Stimulated activated CD4-positive, alpha-beta T cell treated with anti-CD3 and anti-CD28 coated beads, Interleukin-15, amount 100 ng/mL, for 1 hour (primary cell): ENCODE measurements around the gene NDOR1.

Experiments used
- DNase-seq, 2 donors: peaks; one replicate each; pipeline ENCODE4 v3.0.0-alpha.2; 2020; ENCODE audit warnings: low read depth in 1 of 2, low spot score in 1 of 2

Gene NDOR1

DNA sequence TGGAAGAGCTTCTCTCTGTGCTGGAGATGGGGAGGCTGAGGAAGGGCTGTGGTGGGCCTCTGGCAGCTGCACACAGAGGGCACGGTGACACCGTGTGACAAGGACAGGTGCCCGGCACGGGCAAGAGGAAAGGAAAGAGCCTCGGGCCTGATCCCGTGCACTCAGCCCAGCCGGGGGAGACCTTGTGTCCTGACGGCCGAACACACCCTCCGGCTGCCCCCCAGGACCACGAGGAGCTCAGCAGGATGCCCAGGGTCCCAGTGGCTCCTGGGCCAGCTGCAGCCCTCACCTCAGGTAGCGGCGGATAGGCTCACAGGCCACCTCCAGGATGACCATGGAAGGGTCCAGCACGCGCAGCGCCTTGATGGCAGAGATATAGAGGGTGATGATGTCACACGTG is 22.7 kb upstream of the NDOR1 start:
- DNase-seq = no peak

DNA sequence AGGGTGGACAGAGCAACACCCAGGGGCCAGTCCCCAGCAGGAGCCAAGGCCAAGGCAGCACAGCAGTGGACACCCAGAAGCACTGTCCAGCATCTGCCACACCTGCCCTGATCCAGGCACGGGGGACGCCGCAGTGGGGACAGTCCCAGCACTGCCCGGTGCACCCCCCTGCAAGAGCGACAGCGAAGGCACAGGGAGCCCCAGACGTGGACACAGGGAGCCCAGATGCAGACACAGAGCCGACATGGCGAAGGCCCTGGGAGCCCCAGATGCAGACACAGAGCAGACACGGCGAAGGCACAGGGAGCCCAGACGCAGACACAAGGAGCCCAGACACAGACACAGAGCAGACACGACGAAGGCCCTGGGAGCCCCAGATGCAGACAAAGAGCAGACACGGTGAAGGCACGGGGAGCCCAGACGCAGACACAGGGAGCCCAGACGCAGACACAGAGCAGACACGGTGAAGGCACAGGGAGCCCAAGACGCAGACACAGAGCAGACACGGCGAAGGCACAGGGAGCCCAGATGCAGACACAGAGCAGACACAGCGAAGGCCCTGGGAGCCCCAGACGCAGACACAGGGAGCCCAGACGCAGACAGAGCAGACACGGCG is 21.4 kb upstream of the NDOR1 start:
- no peak for DNase-seq

DNA sequence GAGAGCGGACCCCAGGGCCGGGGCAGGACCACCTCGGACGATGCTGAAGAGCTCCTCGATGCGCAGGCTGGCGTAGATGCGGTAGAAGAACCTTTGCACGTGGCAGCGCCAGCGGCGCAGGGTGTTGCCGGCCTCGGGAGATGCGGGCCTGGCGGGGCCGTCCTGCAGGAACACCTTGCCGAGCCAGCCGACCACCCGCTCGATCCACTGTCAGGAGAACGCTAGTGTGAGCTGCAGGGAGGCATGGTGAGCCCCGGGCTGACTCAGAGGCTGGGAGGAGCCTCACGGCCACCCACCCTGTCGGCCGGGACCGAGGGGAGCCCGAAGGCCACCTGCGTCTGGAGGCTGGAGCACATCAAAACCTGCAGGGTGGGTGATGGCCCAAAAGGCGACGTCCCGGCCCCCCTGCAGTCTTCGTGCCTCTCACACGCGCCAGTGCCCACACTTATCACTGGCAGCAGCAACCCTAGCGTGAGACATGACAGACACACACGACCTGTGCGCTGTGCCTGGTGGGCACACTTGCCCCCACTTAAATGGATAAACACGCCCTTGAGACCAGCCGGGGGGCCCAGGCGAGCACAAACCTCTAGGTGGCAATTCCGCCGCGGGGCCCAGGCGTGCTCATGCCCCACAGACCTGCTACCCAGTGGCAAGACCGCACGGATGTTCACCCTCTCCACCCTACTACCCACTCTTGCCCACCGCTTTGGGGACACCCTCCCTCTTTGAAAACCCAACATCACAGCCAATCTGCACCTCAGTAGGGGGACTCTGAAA is 20.4 kb upstream of the NDOR1 start:
- no peak for DNase-seq

DNA sequence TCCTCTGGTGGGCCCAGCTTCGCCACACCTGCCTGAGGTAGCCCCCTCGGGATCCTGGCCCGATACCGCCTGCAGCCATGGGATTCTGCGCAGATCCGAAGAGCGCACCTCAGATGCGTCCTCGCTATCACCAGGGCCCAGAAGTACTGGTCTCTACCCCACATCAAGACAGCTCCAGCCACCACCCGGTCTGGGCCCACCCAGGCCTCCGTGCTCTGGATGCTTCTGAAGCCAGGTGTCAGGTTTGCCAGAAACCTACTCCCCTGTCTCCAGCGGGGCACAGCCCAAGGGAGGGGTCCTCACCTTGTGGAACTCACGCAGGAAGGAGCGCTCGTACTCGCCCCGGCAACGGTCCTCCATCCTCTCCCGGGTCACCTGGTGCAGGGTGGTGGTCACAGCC is 19.6 kb upstream of the NDOR1 start:
- no peak for DNase-seq

DNA sequence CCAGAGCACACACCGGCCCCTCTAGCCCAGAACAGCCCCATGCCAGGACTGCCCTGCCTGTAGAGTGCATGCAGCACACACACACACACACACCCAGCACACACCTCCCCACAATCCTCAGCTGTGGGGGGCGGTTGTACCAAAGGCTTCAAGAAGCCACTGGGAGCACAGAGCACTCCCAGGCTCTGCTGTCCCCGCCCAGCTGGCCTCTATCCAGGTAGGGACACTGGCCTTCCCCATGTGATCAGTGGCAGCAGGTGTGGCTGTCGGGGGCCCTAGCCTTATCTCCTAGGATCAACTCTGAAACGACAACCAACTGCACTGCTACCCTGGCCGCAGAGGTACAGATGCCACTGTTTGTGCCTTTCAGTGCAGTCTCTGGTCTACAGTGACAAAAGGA is 19.1 kb upstream of the NDOR1 start:
- DNase-seq = no peak

DNA sequence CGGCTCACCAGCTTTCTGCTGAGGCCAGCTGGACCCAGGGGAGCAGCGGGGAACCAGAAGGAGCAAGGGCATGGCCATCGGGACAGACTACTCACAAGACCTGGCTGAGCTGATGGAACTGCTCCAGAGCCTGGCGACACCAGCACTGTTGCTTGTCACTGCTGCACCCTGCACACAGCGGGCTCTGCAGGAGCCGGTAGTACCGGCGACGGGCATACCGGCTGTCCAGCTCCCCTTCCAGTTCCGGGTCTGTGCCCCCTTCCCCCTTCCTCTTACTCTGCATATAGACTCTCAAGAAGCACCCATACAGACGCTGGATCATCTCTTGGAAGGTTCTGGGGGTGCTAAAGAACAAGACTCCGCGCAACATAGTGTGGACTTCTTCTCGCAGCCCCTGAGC is 18.1 kb upstream of the NDOR1 start:
- DNase-seq = no peak

DNA sequence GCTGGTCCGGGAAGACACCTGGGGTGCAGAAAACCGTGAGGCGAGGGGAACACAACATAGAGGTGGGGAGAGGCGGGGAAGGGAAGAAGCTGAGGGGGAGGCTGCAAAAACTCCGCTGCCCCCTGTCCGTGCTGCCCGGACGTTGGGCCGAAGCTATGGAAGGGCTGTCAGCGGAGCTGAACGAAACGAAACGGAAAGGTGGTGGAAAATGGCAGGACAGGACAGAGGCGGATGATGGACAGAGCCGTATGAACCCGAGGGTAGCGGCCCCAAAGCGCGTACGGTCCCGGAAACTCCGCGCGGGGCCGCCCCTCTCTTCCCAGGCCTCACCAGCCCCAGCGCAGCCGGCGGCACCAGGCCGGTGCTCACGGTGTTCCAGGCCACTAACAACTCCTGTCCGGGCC is 17.4 kb upstream of the NDOR1 start:
- no peak for DNase-seq

DNA sequence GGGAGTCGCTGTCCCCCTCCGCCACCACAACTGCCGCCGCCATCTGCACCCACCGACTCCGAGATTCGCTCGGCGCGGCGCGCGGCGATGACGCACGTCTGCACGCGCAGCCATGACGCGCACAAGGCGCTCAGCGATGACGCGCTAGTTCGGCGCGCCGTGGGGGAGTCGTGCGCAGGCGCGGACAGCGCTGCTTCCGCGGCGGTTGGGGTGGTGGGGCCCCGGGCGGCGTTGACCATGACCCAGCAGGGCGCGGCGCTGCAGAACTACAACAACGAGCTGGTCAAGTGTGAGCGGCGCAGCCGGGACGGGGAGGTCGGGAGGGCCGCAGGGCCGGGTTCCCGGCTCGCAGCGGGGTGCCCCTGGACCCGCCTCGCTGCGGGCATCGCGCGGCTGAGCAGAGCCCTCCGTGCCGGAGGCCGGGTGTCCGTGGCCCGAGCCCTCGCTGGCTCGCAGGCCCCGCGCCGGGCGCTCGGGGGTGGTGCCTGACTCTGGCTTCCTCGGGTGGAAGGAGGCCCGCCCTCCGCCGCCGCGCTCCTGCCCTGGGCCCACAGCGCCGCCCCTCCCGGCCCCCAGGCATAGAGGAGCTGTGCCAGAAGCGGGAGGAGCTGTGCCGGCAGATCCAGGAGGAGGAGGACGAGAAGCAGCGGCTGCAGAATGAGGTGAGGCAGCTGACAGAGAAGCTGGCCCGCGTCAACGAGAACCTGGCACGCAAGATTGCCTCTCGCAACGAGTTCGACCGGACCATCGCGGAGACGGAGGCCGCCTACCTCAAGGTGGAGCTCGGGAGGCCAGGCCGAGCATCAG is 16.8 kb upstream of the NDOR1 start, which contains the start of the genes ANAPC2 and SSNA1:
Gene ANAPC2 (minus strand): TSS at position 71 of the 807 bp plus-strand sequence. CDS start 28 bp downstream, at position 43.
Gene SSNA1 (plus strand): TSS at position 187 of the 807 bp plus-strand sequence. CDS start 51 bp downstream, at position 238.
- DNase-seq = peak; percentile 86 to 93

DNA sequence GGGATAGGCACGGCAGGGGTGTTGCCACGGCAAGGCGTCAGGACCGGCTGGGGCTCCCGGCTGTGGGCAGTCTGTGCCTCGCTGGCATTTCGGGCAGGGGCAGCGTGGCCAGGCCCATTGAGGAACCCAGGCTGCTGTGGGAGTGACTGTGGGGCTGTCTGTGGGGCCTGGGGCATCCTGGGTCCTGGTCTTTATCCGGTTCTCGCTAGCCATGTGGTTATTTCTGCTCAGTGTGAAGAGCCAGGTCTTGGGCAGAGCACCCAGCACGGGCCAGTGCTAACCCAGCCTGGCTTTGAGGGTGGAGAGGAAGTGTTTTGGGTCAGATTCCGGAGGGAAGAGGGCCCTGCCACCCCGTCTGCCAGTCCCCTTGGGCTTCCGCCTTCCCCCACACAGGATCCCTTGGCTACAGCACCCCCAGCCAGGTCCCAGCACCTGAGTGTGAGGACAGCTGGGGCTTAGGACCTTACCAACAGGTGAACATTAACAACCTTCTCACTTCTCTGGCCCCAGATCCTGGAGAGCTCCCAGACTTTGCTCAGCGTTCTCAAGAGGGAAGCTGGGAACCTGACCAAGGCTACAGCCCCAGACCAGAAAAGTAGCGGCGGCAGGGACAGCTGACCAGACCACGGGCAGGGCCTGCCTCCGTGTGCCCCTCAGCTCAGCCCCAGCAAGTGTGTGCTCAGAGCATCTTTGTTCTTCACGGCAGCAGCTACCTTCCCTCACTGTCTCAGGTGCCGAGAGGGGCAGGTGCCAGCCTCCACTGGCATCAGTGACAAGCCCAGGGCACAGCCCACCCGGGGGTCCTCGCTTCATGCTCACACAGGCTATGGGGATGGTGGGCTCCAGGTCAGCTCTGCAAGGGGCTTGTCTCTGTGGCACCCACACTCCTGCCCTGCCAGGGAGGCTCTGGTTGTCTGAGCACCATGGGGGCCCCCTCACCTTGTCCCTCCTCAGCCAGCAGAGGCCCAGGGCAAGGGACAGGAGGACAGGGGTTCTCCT is 15.9 kb upstream of the NDOR1 start:
- DNase-seq = no peak

DNA sequence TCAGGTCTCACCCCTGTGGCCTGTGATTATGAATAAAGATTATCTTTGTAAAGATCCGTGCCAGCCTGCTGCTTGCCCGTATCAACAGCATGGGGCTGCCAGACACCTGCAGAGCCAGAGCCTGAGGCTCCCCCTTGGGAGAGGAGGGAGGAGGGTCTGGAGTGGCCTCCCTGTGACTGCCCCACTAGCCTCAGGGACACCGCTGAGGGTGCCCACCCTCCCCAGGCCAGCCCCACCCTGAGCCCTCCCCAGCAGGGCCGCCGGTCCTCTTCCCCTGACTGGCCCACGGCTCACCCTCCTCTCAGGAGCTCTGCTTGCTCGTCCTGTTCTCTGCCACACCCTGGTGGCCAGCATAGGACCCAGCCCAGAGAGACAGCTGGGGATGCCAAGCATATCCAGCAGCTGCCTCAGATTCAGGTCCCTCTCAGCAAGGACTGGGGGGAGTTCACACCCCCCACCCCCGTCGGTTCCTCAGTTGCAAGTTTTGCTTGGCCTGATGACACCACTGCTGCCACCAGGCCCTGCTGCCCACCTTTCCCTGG is 15.1 kb upstream of the NDOR1 start:
- DNase-seq = no peak

DNA sequence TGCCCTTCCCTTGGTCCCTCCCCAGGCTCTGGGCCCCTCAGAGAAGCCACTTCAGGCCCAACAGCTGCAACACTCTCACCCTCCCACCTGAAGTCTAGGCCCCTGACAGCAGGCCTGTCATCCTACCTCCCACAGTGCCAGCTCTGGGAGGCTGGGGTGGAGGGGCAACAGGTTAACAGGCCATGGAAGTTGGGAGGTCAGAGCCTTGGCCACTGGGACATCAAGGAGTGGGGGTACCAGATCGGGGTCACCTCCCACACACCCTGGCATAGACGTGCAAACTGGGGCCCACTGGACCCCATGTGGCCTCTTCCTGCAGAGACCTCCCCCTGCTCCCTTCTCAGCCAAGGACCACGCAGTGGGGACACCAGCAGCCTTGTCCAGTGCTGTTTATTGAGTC is 14.3 kb upstream of the NDOR1 start:
- DNase-seq = no peak

DNA sequence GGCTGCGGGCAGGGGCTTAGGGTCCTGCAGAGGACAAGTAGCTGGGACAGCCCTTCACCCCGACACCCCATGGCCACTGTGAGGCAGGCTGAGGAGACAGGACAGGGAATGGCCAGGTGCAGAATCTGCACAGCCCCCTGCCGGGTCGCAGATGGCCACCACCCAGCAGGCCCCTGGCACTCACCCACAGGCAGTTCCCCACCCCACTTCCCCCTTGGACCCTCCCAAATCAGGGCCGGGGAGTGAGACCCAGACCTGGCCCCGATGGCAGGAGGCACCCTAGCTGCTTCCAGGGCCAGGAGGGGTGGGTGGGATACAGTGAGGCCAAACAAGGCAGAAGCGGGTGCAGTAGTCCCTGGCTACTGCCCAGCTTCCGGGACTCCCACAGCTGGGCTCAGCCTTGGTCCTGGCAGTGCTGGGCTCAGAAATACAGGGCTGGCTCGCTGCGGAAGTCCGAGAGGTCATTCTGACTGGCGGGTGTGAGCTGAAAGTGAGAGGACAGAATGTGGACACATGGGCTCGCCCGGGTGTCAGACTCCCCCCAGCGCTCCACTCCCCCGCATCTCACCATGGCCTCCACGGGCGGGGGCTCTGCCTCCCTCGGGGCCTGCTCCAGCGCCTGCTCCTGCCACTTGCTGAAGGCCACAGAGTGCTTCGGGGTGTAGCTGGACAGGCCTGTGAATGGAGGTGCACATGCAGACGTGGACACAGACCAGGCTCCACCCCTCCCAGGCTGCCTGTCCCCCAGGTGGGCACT is 13.6 kb upstream of the NDOR1 start:
- DNase-seq = no peak

DNA sequence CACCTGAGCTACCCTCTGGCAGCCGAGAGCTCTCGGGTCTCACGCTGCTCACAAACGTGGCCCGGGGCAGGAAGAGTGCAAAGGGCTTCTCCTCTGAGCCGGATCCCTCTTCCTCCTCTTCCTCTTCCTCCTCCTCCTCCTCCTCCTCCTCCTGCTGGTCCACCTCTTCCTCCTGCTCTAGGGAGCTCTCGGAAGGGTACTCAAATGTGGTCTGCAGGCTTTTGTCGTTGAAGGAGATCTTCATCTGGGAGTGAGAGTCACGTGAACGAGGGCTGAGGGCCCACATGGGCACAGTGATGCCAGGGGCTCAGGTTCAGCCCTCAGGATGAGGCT is 13.1 kb upstream of the NDOR1 start:
- no peak for DNase-seq

DNA sequence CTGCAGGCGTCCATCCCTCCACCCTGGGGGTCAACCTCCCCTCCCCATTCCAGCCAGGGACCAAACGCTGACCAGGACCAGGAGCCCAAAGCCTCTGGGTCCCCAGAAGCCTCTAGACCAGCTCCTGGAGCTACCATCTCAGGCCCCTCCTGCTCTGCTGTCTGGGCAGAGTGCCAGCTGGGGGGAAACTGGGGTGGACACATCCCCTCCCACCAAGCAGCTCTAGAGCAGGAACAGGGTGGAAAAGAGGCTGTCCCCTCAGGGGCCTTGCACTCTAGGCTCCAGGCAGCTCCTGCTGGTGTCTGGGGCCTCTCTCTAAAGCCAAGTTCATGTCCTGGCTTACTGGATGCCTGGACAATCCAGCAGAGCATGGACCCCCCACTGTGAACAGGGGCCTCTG is 12.6 kb upstream of the NDOR1 start:
- DNase-seq = no peak

DNA sequence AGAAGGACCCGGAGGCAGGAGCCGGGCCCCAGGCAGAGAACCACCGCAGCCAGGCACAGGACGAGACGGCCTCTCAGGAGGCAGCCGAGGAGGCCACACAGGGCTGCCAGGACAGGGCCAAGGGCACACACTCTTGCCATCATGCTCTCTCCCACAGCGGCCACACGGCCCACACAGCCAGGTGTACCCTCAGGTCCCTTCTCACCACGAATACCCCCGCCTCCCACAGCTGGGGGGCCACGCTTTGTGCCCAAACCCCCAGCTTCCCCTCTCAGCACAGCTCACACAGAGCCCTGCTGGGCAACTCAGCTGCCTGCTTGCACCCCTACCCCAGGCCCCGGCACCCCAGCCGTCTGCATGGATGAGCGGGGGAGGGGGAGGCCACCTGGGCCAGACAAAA is 11.7 kb upstream of the NDOR1 start:
- DNase-seq = no peak

DNA sequence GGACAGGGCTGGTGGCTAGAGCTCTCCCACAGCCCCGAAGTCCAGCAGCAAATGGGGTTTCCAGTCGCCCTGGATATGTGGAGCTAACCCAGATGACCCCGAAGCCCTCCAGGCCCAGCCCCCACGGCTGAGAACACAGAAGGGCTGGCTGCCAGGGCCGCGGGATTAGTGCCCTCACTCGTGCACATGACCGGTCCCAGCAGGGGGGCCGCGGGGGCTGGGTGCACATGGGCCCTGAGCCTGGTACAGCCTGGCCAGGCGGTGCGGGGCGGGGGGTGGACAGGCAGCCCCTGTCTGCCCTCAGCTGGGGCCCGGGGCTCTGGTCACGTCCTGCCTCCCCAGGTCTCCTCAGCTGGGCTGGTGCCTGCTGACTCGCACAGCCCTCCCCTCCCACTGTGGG is 11.1 kb upstream of the NDOR1 start:
- no peak for DNase-seq

DNA sequence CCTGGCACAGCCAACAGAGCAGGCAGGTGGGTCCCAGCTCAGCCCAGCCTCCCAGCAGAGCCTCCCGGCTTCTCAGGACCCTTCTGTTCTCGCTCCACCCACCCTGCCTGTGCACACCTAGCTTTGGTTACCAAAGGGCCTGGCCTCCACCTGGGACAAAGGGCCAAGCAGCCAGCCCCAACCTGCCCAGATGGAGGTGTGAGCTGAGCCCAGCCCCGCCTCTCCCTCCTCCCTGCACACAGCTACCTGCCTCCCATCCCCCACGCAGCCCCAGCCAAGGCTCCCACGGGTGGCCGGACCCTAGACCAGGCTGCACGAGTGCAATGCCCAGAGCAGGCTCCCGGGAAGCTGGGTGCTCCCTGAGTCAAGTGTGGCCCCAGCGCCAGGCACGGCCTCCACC is 10.6 kb upstream of the NDOR1 start:
- DNase-seq = no peak

DNA sequence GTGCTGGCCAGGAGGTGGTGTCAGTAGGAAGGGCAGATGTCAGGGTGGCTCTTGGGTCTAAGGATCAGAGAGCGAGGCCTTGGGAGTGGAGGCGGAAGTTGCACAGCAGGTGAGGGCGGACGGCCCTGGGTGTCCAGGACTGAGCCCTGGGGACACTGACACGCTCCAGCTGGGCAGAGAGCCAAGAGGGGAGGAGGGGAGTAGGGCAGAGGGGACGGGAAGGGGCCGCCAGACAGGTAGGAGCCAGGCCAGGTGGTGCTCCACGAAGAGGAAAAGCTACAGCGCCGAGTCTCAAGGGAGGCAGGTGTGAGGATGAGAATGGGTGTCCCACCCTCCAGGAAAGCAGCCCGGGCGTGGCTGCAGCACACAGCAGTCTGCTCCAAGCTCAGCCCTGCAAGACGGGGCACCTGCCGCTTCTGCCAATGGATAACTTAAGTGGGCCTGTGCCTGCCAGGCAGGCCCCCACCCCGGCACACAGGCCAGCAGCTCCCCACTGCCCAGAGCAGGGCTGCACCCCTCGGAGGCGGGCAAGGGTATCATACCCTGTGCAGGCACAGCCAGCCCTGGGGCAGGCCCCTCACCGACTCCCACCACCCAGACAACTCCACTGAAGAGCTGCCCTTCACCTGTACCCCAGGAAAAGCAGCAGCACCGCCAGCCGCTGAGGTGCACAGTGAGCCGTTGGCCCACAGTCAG is 9.8 kb upstream of the NDOR1 start:
- DNase-seq = no peak
